Measurements from ENCODE around the gene KPNA2. TPM values are rescaled to one million over a fixed set of nuclear protein-coding genes. Genes with fewer than 3 reads are reported as not detected.

KPNA2 gene
- total RNA-seq, 2 experiments from 2014 or later = 165 to 180 TPM

- H3K27ac Mint-ChIP-seq = no peak overlapping the region
- POLR2A ChIA-PET = interaction anchor here (0.9 kb wide), 1 partner anchor 13 kb away, joined by 3 read pairs; no protein-coding TSS in a partner anchor
These were observed 52.3 kb downstream of the KPNA2 start for GRCh38 chr17:68087851-68088250.

GRCh38 chr17:68089881-68090280 is 54.3 kb downstream of the KPNA2 start:
- Mint-ChIP-seq H3K4me1 (ENCODE audit: low read depth) (peaks cover 36% of the 10 kb centered on the region), H3K27me3 (peaks cover 1% of the 10 kb centered on the region), H3K9me3 (no peaks in the 10 kb centered on the region), H3K27ac (no peak overlapping the region), H3K4me3 (no peak overlapping the region), H3K36me3 (ENCODE audit: low read depth) (no peaks in the 10 kb centered on the region)
- intact Hi-C loops (cut with micrococcal nuclease) = no loop called here
- ATAC-seq (peak; percentile 38), DNase-seq (peak; percentile 49)
- ChIA-PET CTCF (interaction anchor here (0.8 kb wide), 1 partner anchor 38 kb away, joined by 3 read pairs; no protein-coding TSS in a partner anchor), POLR2A (no interaction called here)
- TF ChIP-seq, protein P1, sequence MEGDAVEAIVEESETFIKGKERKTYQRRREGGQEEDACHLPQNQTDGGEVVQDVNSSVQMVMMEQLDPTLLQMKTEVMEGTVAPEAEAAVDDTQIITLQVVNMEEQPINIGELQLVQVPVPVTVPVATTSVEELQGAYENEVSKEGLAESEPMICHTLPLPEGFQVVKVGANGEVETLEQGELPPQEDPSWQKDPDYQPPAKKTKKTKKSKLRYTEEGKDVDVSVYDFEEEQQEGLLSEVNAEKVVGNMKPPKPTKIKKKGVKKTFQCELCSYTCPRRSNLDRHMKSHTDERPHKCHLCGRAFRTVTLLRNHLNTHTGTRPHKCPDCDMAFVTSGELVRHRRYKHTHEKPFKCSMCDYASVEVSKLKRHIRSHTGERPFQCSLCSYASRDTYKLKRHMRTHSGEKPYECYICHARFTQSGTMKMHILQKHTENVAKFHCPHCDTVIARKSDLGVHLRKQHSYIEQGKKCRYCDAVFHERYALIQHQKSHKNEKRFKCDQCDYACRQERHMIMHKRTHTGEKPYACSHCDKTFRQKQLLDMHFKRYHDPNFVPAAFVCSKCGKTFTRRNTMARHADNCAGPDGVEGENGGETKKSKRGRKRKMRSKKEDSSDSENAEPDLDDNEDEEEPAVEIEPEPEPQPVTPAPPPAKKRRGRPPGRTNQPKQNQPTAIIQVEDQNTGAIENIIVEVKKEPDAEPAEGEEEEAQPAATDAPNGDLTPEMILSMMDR (IDR thresholded peaks at IDR 0.05) = no peak

More at GRCh38 chr17:68087851-68088250, 52.3 kb downstream of the KPNA2 start:
- CTCF ChIA-PET = no interaction called here
- ATAC-seq = no peak
- H3K4me1 Mint-ChIP-seq (ENCODE audit: low read depth) = peaks cover 36% of the 10 kb centered on the region
- intact Hi-C loops (cut with micrococcal nuclease) = no loop called here
- H3K9me3 Mint-ChIP-seq = no peaks in the 10 kb centered on the region
- H3K27me3 Mint-ChIP-seq = peaks cover 1% of the 10 kb centered on the region
- TF ChIP-seq, protein P1 (IDR thresholded peaks at IDR 0.05) = no peak
- no peak for DNase-seq
- H3K4me3 Mint-ChIP-seq = no peak overlapping the region
- H3K36me3 Mint-ChIP-seq (ENCODE audit: low read depth) = no peaks in the 10 kb centered on the region

DNA sequence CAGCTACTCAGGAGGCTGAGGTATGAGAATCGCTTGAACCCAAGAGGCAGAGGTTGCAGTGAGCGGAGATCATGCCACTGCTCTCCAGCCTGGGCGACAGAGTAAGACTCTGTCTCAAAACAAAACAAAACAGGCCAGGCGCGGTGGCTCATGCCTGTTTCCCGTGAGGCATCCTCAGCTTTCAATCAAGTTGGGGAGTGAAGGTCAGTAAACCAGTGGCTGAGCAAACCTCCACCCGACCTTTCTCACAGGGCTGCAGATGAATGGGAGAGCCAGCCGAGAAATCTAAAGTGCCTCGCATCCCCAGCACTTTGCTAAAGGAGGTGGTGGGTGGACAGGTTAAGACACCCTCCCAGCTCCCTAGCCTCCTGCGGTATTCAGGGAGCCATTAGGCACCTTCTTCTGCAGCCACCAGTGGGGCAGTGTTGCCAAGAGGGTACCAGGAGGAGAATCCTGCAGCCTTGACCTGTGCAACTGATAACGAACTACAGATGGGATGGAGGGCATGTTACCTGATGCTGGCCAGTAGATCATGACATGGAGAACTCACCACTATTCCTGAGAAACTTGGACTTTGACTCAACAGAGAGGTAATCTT is 59.0 kb downstream of the KPNA2 start:
- Mint-ChIP-seq H3K9me3 (no peaks in the 10 kb centered on the region), H3K36me3 (ENCODE audit: low read depth) (no peaks in the 10 kb centered on the region), H3K27ac (no peak overlapping the region), H3K4me1 (ENCODE audit: low read depth) (peaks cover 5% of the 10 kb centered on the region), H3K27me3 (no peaks in the 10 kb centered on the region), H3K4me3 (no peak overlapping the region)
- TF ChIP-seq, protein P1 (IDR thresholded peaks at IDR 0.05) = no peak
- intact Hi-C loops (cut with micrococcal nuclease) = no loop called here
- ATAC-seq (no peak), DNase-seq (no peak)
- ChIA-PET POLR2A (no interaction called here), CTCF (interaction anchor here (1.4 kb wide), 1 partner anchor 106 kb away, joined by 3 read pairs; no protein-coding TSS in a partner anchor)

DNA sequence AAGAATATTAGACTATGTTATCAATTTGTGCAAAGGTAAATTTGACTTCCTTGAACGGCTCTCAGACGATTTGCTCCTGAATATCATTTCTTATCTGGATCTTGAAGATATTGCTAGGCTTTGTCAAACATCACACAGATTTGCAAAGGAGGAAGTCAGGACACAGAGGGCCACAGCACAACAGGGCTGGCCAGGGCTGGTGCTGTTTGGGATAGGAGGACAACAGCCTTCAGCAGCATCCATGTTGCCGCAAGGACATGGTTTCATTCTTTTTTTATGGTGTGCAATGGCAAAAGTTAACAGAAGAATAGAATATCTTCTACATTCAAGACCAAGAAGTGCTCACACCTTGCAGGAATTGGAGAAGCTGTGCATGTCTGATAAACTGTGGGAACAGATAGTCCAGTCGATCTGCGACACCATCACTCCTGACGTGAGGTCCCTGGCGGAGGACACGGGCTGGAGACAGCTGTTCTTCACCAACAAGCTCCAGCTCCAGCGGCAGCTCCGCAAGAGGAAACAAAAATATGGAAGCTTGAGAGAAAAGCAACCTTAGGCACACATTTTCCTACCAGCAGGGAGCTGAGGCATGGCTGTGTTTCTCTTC is 59.8 kb downstream of the KPNA2 start:
- ChIA-PET CTCF (no interaction called here), POLR2A (no interaction called here)
- Mint-ChIP-seq H3K9me3 (no peaks in the 10 kb centered on the region), H3K27ac (no peak overlapping the region), H3K36me3 (ENCODE audit: low read depth) (no peaks in the 10 kb centered on the region), H3K27me3 (no peaks in the 10 kb centered on the region), H3K4me1 (ENCODE audit: low read depth) (no peaks in the 10 kb centered on the region), H3K4me3 (no peak overlapping the region)
- intact Hi-C loops (cut with micrococcal nuclease) = no loop called here
- DNase-seq (no peak), ATAC-seq (no peak)
- TF ChIP-seq, protein P1 (IDR thresholded peaks at IDR 0.05) = no peak

DNA sequence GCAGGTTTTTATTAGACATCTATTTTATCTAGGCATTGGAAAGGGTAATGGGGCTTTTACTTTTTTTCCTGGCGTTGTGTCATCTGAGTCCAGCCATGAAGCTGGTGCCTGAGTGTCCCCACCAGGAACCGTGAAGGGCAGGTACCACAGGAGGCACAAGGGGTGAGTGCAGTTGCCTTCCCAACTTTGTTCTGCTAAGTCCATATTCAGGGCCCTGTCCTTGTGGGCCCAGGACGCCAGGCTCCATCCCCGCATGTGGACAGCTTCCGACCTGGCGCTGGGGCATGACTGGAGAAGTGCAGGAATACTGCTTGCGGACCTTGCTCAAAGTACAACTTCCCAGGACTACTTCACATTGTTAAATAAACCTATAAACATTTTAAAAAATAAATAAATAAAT is 60.6 kb downstream of the KPNA2 start:
- Mint-ChIP-seq H3K36me3 (ENCODE audit: low read depth) (no peaks in the 10 kb centered on the region), H3K9me3 (no peaks in the 10 kb centered on the region), H3K4me1 (ENCODE audit: low read depth) (peaks cover 5% of the 10 kb centered on the region), H3K27me3 (no peaks in the 10 kb centered on the region), H3K4me3 (no peak overlapping the region), H3K27ac (no peak overlapping the region)
- TF ChIP-seq, protein P1 (IDR thresholded peaks at IDR 0.05) = no peak
- intact Hi-C loops (cut with micrococcal nuclease) = no loop called here
- DNase-seq (no peak), ATAC-seq (no peak)
- ChIA-PET CTCF (no interaction called here), POLR2A (interaction anchor here (0.7 kb wide), 1 partner anchor 667 kb away, joined by 3 read pairs; no protein-coding TSS in a partner anchor)

Data from activated CD8-positive, alpha-beta T cell treated with anti-CD3 and anti-CD28 coated beads for 36 hours (primary cell).